GM12801 (cell line): ENCODE measurements around the gene ZNF423.

Experiments used
- CTCF ChIP-seq: IDR thresholded peaks from one replicate; pipeline ENCODE4 v1.5.1; 2011; ENCODE audit warnings: control low read depth; ENCODE audit not compliant: insufficient read length; ENCODE audit errors: extremely low read depth

Gene ZNF423

GRCh38 chr16:49466529-49466831 lies 389.4 kb downstream of the ZNF423 start:
- TF ChIP-seq CTCF, result no peak

DNA sequence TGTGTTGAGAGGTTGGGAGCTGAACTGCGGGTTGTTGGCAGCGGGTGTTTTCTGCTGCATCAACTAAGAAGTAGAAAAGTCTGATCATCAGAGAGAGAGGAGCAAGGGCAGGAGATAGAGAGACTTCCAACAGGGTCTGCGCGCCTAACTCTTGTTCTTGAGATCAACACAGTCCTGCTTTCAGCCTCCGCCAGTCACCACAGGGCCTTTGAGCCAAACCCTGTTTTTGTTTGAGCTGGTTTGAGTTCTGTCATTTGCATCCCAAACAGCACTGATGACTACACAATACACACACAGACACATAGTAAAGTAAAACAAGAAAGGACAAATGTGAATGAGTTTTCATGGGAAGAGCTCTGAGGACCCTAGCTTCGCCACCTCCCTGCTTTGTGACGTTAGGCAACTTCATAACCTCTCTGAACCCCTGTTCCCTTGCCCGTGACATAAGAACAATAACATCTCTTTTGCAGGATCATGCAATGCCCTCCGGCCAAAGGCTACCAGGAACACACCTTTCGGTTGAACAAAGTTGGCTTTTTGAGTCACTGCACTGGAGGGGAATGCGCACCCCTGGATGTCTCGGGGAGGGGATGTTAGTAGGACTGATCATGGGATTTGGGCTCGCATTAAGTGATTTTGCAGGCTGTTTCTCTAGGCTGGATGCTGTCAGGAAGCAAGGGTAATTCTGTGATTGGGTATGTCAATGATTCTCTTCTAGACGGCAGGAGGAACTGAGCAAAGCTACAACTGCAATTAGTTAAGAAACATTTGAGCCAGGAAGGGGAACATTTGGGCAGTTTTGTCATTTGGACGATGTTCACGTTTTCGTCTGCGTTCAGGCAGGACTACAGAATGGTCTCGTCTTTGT lies 390.0 kb downstream of the ZNF423 start:
- TF ChIP-seq CTCF, result no peak

GRCh38 chr16:49464877-49465504 lies 390.9 kb downstream of the ZNF423 start:
- no peak for TF ChIP-seq CTCF

DNA sequence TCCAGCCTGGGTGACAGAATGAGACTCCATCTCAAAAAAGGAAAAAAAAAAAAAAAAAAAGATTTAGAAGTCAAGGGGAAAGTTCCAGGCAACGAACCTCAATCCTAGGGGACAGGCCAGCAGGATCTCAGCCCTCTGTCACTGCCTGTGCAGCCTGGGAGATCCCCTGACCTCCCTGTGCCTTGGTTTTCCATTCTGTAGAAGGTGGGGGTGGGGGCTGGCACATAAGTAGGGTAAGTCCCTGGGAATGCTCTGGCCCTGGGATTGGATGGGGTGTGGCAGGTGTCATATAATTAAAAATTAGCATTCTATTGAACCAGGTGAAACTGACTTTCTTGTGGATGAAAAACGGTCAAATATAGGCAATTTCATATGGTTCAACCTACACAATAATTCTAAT lies 391.8 kb downstream of the ZNF423 start:
- no peak for TF ChIP-seq CTCF

- TF ChIP-seq CTCF, result no peak
Measured at GRCh38 chr16:49463529-49463928, 392.4 kb downstream of the ZNF423 start.

GRCh38 chr16:49462989-49463371 lies 392.9 kb downstream of the ZNF423 start:
- TF ChIP-seq CTCF, result no peak

DNA sequence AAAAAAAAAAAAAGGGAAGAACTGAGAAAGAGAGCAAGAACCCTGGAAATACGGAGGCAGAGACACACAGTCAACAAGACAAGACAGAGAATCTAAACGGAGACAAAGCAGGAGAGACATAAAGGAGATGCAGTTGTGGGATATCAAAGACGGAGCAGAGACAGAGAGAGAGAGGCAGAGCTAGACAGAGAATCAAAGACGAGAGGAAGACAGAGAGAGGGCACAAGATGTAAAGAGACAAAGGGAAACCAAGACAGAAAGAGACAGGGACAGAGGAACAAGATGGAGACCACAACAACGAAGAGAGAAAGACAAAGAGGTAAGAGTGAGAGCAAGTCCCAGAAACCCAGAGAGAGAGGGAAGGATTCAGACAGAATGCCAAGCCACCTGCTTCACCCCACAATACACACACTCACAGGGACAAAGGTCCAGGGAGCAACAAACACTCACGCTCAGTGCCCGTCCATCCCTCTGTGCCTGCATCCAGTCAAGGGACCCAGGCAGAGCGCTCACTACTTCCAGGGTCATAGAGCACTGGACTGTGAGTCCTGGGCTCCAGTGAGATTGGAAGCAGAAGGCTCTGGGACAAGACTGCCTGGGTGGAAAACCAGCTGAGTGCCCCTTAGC lies 393.4 kb downstream of the ZNF423 start:
- TF ChIP-seq CTCF, result no peak
